Inferior parietal cortex (tissue), 1 donor: ENCODE measurements around the gene SLC27A4.

Experiments used
- DNase-seq: peaks from one replicate; pipeline ENCODE4 v3.0.0-alpha.2; 2016; ENCODE audit errors: extremely low spot score

The SLC27A4 gene

DNA sequence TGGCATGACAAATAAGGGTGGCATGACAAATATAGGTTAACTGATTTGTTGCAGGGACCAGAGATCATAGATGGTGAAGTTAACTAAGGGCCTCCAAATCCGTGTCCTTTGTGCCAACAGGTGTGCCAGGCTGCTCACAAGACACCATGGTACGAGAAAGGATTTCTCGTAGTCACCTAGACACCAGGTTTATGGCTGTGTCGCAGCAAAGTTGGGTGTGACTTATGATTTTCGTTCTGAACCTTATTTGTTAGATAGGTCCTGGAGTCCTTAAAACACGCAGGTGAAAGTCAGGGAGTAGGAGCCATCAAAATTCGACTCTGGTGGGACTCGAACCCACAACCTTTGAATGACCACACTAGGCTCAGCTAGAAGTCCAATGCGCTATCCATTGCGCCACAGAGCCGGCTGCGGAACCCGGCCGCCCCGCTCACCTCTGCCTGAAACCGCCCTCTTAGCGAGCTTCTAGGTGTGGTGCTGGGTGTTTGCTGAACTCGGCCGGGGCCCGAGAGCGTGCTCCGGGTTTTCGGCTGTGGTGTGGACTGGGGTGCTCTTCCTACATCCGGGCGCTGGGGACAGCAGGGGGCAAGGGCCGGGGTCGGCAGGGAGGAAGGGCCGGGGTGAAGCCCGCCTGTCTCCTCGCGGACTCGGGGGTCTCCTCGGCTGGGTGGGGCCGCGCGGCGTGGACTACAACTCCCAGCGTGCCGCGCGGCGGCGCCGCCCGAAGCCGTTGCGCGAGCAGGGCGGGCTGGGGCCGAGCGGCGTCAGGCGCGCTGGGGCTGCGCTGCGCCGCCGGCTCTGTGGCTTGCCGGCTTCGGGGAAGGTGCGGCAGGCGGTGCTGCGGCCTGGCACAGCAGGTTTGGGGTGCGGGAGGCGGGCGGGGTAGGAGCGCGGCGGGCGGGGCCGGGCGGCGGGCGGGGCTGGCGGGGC, at the start of gene SLC27A4:
Gene SLC27A4 (plus strand): TSS at position 767 of the 930 bp plus-strand sequence. CDS start 2,606 bp downstream, outside the sequence.
- peak; percentile 72 for DNase-seq

DNA sequence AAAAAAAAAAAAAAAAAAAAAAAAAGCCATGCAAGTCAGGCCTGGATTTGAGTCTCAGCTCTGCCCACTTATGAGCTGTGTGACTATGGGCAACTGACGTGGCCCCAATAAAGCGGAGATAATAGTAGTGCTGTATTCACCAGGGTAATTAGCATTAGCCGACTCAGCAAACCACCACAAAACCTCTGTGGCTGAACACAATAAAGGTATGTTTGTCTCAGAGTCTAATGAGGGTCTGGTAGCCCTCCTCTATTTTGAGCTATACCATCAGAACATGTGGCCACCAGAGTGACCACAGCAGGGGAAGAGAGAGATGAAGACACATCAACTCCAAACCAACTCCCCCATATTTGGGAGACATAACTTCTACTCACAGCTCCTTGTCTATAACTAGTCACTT, 48.3 kb upstream of the SLC27A4 start:
- no peak for DNase-seq

- DNase-seq = no peak
These were observed 47.2 kb upstream of the SLC27A4 start for GRCh38 chr9:128293091-128293490.

DNA sequence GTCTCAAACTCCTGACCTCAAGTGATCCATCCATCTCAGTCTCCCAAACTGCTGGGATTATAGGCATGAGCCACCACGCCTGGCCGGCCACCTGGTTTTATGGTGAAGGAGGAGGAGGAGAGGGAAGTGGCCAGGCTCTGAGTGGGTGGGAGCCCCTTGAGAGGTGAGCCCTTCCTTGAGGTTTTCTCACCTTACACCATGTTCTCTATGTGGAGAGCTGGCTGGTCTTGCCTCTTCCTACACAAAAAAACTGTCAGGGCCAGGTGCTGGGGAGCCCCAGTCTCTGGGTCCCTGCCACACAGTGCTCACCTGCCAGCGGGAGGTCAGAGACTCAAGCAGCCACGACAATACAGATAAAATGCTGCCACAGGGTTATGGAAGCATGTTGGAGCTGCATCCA, 46.2 kb upstream of the SLC27A4 start:
- no peak for DNase-seq

GRCh38 chr9:128296340-128297220, 43.7 kb upstream of the SLC27A4 start:
- DNase-seq = no peak

- DNase-seq = no peak
These were observed 43.0 kb upstream of the SLC27A4 start for GRCh38 chr9:128297221-128297773.

DNA sequence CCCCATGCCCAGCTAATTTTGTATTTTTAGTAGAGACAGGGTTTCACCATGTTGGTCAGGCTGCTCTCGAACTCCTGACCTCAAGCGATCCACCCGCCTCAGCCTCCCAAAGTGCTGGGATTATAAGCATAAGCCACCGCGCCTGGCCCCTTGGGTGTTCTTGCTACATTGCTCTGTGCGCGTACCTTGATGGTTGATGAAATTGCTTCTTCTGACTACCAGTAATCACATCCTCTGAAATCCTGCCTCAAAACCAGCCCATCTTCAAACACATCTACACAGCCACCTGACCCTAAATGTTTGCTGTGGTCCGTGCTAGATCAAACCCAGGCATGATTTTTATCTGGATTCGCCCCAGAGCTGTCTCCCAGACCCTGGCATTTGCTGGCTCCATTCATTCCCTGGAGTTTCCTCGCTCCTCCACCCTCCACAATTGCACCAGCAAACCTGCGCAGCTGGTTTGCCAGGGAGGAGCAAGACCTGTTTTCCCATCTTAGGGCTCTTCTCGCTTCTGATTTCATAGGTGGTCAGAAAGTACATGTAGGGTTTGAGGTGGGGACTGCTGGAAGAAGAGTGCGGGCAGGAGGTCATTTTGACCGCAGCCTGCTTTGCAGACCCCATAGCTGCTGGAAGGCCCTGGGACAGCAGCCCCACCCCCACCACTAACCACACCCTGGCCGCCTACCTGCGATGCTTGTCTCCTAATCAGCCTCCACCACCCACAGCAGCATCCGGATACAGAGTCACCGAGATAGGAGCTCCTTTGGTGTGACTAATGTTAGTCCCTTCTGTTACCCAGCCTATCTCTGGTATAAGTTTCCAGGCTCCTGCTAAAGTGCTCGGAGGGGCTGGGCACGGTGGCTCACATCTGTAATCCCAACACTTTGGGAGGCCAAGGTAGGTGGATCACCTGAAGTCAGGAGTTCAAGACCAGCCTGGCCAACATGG, 41.5 kb upstream of the SLC27A4 start:
- DNase-seq = no peak

DNA sequence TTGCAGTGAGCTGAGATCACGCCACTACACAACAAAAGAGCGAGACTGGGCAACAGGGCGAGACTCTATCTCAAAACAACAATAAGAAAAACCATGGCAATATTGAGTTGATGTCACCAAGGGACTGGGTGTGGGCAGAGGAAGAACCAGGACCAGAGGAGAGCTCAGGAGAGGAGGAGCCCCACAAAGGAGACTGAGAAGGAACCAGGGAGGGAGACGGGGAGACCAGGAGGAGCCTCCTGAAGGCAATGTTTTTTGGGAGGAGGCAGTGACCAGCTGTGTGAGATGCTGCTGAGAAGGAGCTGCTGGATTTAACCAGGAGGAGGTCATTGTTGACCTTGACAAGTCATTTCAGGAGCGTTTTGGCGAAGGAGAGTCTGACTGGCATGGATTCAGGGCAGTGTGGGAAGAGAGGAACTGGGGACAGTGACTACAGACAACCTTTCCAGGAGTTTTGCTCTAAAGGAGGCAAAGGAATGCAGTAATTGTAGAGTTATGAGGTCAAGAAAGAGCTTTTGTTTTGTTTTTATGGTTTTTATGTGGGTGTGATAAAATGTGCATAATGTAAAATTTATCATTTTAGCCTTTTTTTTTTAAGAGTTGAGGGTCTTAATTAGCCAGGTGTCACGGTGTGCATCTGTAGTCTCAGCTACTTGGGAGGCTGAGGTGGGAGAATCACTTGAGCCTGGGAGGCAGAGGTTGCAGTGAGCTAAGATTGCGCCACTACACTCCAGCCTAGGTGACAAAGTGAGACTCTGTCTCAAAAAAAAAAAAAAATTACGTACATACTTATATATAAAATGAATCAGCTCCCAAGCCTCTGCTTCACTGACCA, 36.0 kb upstream of the SLC27A4 start:
- no peak for DNase-seq

GRCh38 chr9:128304971-128305288, 35.4 kb upstream of the SLC27A4 start:
- no peak for DNase-seq

GRCh38 chr9:128309551-128309950, 30.8 kb upstream of the SLC27A4 start:
- DNase-seq = no peak

- no peak for DNase-seq
These were observed 29.9 kb upstream of the SLC27A4 start for GRCh38 chr9:128310461-128310860.

GRCh38 chr9:128314697-128315096, 25.6 kb upstream of the SLC27A4 start:
- DNase-seq = no peak

DNA sequence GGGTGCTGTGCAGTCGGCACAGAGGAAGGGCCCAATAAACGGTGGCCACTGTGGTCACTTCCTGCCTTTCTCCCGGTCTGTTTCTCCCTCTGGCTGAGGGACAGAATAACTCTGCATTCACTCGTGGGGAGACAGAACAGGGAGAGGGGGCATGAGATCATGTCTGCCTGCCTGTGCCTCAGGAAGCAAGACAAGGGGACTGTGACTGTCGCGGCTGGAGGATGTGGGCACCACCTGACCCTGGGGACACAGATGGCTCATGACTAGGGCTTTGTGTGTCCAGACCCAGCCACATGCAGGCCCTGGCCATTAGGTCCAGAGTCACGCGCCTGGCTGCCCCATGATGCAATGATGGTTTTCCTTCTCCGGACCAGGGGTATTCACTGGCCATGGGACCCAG, 23.9 kb upstream of the SLC27A4 start:
- peak; percentile 84 for DNase-seq

- no peak for DNase-seq
These were observed 22.7 kb upstream of the SLC27A4 start for GRCh38 chr9:128317629-128318028.

DNA sequence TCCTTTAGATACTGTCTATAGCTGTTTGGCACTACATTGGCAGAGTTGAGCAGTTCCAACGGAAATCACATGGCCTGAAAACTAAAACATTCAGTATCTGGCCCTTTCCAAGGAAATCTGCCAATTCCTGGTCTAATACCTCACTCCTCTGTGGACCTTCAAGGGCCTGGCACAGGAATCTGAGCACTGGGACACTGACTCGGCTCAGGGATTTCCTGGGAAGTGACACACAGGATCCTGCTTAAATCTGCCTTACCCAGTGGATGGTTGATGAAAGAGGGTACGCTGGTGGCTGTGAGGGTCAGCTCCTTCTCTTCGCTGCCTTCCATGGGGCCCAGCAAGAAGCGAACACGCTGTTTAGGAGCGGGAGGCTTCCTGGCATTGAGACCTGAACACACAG, 19.0 kb upstream of the SLC27A4 start:
- DNase-seq = no peak

DNA sequence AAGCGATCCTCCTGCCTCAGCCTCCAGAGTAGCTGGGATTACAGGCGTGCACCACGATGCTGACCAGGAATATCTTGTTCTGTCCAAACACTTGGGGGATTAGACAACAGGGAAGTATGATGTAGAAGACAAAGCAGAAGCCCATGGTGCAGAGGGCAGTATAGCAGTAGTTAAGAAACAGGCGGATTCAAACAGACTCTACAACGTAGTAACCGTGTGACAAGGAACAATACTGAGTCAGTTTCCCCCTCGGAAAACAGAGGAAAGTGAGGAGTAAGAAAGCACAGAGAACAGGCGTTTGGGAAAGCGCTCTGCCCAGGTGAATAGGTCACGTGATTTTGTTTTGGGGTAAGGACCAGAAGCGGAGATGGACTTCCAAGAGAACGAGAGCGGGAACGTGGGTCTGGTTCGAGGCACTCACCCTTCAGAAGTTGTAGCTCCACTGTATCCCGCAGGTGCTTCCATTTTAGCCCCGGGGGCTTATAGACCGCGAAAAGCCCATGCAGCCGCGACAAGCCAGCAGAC, 18.4 kb upstream of the SLC27A4 start:
- DNase-seq = no peak

DNA sequence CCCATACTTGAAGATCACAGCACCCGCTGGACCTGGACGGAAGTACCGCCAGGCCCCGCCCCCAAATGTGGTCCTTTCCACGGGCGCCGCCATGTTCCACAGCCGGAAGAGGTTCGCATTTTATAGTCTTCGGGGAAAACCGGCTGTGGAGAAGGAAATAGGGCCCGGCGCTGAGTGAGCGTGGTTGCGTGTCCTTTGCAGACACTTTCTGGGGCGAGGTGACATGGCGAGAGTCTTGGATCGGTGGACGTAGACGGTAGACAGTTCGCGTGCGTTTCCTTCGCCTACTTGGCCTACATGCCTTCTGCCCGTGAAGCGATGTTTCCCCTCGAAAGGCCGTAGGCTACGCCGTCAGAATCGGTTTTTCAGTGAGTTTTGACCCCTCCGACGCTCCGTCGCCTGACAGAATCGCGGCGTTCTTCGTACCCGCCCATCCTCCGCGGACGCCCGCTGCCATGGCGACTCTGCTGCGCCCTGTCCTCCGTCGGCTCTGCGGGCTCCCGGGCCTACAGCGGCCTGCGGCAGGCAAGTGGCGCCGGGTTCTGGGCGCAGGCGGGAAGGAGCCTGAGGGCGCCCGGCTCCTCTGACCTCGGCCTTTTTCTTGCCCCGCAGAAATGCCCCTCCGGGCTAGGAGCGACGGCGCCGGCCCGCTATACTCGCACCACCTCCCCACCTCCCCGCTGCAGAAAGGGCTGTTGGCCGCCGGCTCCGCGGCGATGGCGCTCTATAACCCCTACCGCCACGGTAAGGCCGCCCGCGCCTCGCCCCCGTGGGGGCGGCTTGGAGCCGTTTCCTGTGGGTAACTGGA, 17.7 kb upstream of the SLC27A4 start, which contains the start of the genes COQ4 and TRUB2:
Gene COQ4 (plus strand): TSS at position 436 of the 808 bp plus-strand sequence. CDS start 20 bp downstream, at position 456.
Gene TRUB2 (minus strand): TSS at position 44 of the 808 bp plus-strand sequence. CDS start 39 bp downstream, at position 5.
- DNase-seq = peak; percentile 99

DNA sequence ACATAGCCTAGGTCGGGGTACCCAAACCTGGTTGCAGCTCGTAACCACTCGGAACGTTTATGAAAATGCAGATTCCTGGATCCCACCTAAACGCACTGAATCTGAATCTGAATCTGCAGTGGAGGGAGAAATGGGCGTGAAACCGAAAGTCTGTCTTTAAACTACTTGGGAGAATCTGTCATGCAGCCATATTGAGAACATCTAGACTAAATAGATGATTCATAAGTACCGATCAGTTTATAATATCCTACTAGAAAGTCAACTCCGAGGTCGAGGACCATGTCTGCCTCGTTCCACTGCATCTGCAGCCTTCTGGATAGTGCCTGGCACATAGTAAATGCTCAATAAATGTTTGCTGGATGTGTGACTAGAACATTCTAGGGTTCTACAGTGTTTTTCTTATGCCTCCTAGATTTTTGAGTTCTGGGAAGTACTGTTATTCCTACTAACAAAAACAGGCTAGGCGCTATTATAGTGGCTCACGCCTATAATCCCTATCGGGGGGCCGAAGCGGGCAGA, 17.1 kb upstream of the SLC27A4 start:
- DNase-seq = no peak

- no peak for DNase-seq
These were observed 16.5 kb upstream of the SLC27A4 start for GRCh38 chr9:128323791-128324190.
